A673 (cell line): ENCODE data around the gene UBQLN3. TPM values are rescaled to one million over a fixed set of nuclear protein-coding genes. Genes with fewer than 3 reads are reported as not detected.

Experiments used
- BruUV-seq: library from RNA; stranded (reverse); fragments of 400-500 nt; replicated peaks from 2 replicates; lab custom pipeline; 2021; lab: Mats Ljungman, UMichigan
- CTCF ChIA-PET: fragments of 300-600 bp; sonication (Branson Sonifier 250); formaldehyde crosslinking; loops from one replicate; lab custom pipeline; 2022; ENCODE audit warnings: antibody characterized with exemption; lab: Charles Lee
- POLR2A ChIA-PET: fragments of 300-600 bp; sonication (Branson Sonifier 250); formaldehyde crosslinking; loops from one replicate; lab custom pipeline; 2022; ENCODE audit warnings: antibody characterized with exemption; ENCODE audit not compliant: low non-redundant PET; lab: Charles Lee
- DNase-seq: peaks from one replicate; pipeline ENCODE4 v3.0.0-alpha.2; 2015; ENCODE audit warnings: low spot score
- H3K27ac ChIP-seq: fragments of 200-600 bp; sonication (generic); 2 replicates; pipeline ENCODE4 v1.5.1; 2016; ENCODE audit warnings: mixed run types, low read depth, mild to moderate bottlenecking, mixed read lengths, antibody characterized with exemption, low read length; ENCODE audit not compliant: poor library complexity, severe bottlenecking
- H3K27me3 ChIP-seq: fragments of 200-600 bp; sonication (generic); replicated peaks from 2 replicates; pipeline ENCODE4 v1.6.1; 2017; ENCODE audit warnings: mixed run types, low read depth, mild to moderate bottlenecking, mixed read lengths, antibody characterized with exemption, low read length; ENCODE audit not compliant: insufficient read depth, poor library complexity
- H3K36me3 ChIP-seq: fragments of 200-600 bp; sonication (generic); 2 replicates; pipeline ENCODE4 v1.6.1; 2016; ENCODE audit warnings: mixed run types, mild to moderate bottlenecking, mixed read lengths, antibody characterized with exemption, low read length; ENCODE audit not compliant: insufficient read depth, poor library complexity, severe bottlenecking
- H3K4me1 ChIP-seq: fragments of 200-600 bp; sonication (generic); 2 replicates; pipeline ENCODE4 v1.6.1; 2017; ENCODE audit warnings: mixed run types, mild to moderate bottlenecking, mixed read lengths, antibody characterized with exemption, low read length; ENCODE audit not compliant: insufficient read depth, poor library complexity, severe bottlenecking
- H3K4me3 ChIP-seq: fragments of 200-600 bp; sonication (generic); 2 replicates; pipeline ENCODE4 v1.5.1; 2016; ENCODE audit warnings: low read depth, mixed run types, mild to moderate bottlenecking, mixed read lengths, low read length; ENCODE audit not compliant: poor library complexity, severe bottlenecking
- H3K9me3 ChIP-seq: fragments of 200-600 bp; sonication (generic); 2 replicates; pipeline ENCODE4 v1.6.1; 2016; ENCODE audit warnings: mixed run types, low read depth, mild to moderate bottlenecking, mixed read lengths, antibody characterized with exemption, low read length; ENCODE audit not compliant: poor library complexity, severe bottlenecking
- CTCF ChIP-seq: fragments of 300-800, 200-600 bp; sonication (generic); conservative IDR thresholded peaks from 2 replicates; pipeline ENCODE4 v1.5.1; 2017; ENCODE audit warnings: low read depth, mild to moderate bottlenecking, antibody characterized with exemption, low read length, moderate library complexity, mixed read lengths
- EZH2 ChIP-seq: fragments of 200-600 bp; sonication (generic); IDR thresholded peaks from 2 replicates; pipeline ENCODE4 v1.6.1; 2017; ENCODE audit warnings: borderline replicate concordance, low read depth, mild to moderate bottlenecking, mixed read lengths, antibody characterized with exemption, low read length; ENCODE audit not compliant: poor library complexity, severe bottlenecking
- intact Hi-C: fragments of 100-400 bp; cut with micrococcal nuclease; formaldehyde crosslinking; loops from one replicate; pipeline ENCODE4 v1.10.0; 2022; ENCODE audit not compliant: unreplicated experiment
- total RNA-seq: library from RNA; stranded (reverse); gene quantifications from 2 replicates; pipeline ENCODE4 v1.2.3, GENCODE V29; 2021

UBQLN3 gene
- total RNA-seq, 1 experiment from 2014 or later = not detected

GRCh38 chr11:5507177-5507932 is 2.4 kb downstream of the UBQLN3 start:
- intact Hi-C loops = no loop called here
- ChIA-PET POLR2A (no interaction called here), CTCF (no interaction called here)
- TF ChIP-seq EZH2 (no peak), CTCF (no peak)
- Histone ChIP-seq H3K4me3 (no peak overlapping the region), H3K36me3 (no peaks in the 10 kb centered on the region), H3K4me1 (no peaks in the 10 kb centered on the region), H3K27me3 (no peaks in the 10 kb centered on the region), H3K27ac (no peak overlapping the region), H3K9me3 (no peaks in the 10 kb centered on the region)
- BruUV-seq = no TSS peak
- DNase-seq = no peak

- H3K36me3 ChIP-seq = no peaks in the 10 kb centered on the region
- H3K4me3 ChIP-seq = no peak overlapping the region
- ChIA-PET POLR2A (no interaction called here), CTCF (no interaction called here)
- no TSS peak for BruUV-seq
- no peaks in the 10 kb centered on the region for H3K9me3 ChIP-seq
- no peak overlapping the region for H3K27ac ChIP-seq
- no peaks in the 10 kb centered on the region for H3K27me3 ChIP-seq
- intact Hi-C loops = no loop called here
- H3K4me1 ChIP-seq = no peaks in the 10 kb centered on the region
- TF ChIP-seq EZH2 (no peak), CTCF (no peak)
- DNase-seq = no peak
Observed at GRCh38 chr11:5505363-5506048, 4.3 kb downstream of the UBQLN3 start.

GRCh38 chr11:5504403-5504921 is 5.3 kb downstream of the UBQLN3 start:
- Histone ChIP-seq H3K4me3 (no peak overlapping the region), H3K27ac (no peak overlapping the region), H3K27me3 (no peaks in the 10 kb centered on the region), H3K4me1 (no peaks in the 10 kb centered on the region), H3K9me3 (no peaks in the 10 kb centered on the region), H3K36me3 (no peaks in the 10 kb centered on the region)
- ChIA-PET POLR2A (no interaction called here), CTCF (no interaction called here)
- BruUV-seq = no TSS peak
- no peak for TF ChIP-seq CTCF
- no peak for TF ChIP-seq EZH2
- intact Hi-C loops = no loop called here
- DNase-seq = no peak
